Activated naive CD4-positive, alpha-beta T cell treated with anti-CD3 and anti-CD28 coated beads, Interleukin-2, amount 50 U/mL, for 16 hours (primary cell): ENCODE measurements around the gene LRGUK.
A peak's percentile ranks its signal among the peaks of the same experiment; 100 is the strongest.

Experiments
- DNase-seq: peaks from one replicate; pipeline ENCODE4 v3.0.0-alpha.2; 2020

Gene LRGUK

DNA sequence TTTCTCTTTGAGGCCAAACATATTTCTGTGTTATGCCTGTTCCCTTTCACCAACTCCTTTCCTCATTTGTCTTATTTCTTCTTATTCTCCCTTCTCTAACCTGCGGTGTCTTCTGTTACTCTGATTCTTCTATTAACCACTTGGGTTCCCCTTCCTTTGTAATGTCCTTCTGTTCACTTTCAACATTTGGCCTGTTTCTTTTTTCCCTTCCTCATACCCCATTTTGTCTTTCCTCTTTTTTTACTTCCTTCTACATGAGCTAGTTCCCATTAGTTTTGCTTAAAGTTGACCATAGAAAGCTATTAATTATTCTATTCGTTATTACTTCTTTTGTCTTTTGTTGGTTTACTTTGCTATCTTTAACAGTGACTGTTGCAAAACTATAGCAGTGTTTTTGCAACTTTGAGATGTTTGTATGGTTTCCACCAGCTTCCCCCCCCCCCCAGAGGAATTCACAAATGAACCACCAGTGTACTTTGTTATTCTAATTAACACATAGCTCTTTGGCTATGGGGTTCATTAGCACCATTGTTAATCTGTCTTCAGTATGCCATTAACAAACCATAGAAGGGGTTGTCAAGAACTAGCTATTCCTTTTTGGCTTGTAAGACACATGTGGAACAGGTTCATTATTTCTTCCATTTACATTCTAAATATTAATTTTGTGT, 2.9 kb downstream of the LRGUK start:
- DNase-seq = no peak

DNA sequence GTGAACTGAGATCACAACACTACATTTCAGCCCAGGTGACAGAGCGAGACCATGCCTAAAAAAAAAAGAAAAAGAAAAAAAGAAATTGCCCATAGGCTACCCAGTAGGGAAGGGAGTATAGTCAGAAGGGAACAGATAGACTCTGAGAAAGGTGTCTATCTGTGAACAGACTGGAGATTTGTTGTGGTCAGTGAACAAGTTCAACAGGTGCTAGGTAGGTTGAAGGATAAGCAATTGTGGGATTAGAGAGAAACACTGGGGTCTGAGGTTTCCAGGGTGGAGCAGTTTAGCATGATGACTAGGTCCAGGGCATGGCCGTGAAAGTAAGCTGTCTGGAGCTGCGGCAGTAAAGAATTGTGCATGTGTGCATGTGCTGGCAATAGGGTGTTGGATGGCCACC, 6.9 kb downstream of the LRGUK start:
- DNase-seq = no peak

GRCh38 chr7:134140889-134141867, 14.0 kb downstream of the LRGUK start:
- peak; percentile 45 for DNase-seq

DNA sequence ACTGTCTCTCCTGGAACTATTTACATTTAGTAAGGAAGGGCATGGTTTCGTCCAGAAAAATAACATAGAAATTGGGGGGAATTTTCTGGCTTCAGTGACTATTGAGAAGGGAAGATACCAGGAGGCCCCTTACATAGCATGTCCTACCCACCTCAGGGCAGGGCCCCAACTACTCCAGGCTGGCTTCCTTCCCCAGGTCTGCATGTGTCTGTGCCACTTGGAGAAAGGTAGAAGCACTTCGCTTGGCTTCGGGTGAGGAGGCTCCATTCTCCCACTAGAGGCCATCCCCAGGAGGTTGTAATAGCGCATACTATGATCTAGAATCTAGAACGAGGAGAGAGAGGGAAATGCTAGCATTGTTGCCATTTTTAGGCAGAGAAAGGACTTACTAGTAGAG, 14.7 kb downstream of the LRGUK start:
- DNase-seq = no peak

DNA sequence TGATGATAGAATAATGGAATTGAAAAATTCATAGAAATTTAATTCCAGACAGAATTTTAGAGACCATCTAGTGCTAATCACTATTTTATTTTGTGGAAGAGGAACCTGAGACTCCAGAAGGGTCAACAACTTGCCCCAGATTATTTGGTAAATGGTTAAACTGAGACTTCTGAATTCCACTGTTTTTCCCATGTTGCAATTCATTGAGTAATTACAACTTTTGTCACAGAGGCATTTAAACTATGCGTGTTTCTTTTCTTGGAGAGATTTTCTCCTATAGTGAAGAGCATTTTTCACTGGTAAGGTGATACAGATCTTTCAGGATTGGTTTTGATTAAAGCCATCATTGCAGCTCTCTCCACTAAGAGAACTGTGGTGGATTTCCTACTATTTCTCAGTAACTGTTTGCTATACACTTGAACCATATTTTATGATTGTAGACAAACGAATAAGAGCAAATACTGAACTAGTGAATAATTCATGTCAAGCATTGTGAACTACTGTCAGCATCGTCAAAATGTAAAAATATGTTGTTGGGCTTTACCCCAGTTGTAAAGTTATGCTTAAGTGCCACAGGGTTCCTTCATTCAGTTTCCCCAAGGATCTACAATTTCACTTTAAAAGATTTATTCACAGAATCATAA, 26.5 kb downstream of the LRGUK start:
- DNase-seq = no peak

DNA sequence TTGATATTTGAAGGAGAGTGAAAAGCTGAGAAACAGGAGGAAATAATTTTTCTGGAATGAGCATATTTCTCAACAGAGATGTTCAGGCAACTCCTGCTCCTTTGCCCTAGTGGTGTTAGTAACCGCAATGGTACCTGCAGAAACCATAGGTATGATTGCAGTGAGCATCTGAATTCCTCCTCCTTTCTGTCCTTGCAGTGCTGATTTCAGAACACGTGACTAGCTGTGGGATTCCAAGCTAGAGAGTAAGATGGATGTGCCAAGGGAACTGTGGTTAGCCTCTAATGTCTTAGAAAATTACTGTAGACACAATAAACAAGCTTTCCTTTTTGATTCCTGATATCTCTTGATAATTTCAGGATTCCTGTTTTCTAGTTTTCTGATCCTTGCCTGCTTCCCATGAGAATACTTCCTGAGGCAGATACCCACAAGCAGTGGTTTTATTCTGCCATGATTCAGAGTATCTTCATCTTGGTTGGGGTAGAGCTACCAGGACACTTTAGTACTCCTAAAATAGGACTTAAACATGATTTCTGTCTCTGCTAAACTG, 27.5 kb downstream of the LRGUK start:
- DNase-seq = no peak

DNA sequence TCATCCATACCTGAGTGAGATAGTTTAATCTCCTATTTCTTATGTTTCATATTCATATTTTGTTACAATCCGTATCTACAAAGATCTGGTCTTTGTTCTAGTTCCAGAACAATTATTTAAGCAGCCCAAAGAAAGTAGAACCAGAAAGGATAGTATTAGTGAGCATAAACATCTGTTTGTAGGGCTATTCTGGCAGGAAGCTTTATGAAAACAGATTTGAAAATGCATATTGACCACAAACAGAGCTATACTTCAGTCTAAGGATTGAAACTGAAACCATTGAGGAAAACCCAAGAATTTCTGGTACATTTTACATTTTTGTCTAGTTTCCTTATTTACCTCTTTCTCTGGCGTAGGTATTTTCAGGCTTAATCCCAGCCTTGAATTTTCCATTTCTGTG, 28.1 kb downstream of the LRGUK start:
- DNase-seq = no peak

- DNase-seq = no peak
Measured at GRCh38 chr7:134155871-134156270, 28.7 kb downstream of the LRGUK start.

DNA sequence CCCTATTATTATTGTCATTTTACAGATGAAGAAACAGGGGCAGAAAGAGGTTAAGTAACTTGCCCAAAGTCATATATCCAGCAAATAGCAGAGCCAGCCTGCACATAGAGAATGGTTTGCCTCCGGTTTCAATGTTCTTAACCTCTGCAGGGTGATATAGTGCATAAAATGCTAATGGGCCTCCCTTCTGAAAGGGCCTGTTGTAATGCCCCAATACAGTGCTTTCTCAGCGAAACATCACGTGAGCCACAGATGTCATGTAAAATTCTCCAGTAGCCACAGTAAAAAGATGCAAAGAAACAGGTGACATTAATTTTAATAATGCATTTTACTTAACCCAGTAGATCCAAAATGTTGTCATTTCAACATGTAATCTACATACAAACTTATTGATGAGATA, 38.1 kb downstream of the LRGUK start:
- DNase-seq = no peak

DNA sequence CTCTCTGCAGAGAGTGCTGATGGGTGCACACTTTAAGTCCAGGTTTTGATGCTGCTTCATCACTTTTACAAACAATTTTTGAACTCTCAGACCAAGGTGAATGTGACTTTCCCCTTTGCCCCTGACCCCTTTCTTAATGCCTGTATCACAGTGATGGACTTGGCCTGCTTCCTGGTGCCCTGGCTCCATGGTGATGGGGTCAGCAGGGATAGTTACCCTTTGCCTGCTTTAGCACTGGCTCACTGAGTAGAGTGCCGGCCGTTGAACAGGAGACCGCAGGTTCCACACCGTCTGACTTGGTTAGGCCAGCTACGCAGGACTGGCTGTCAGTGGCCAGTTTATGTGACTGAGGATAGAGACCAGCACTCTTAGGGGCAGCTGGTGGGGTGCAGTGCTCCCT, 40.1 kb downstream of the LRGUK start:
- DNase-seq = no peak

GRCh38 chr7:134167841-134168240, 40.7 kb downstream of the LRGUK start:
- DNase-seq = no peak

- no peak for DNase-seq
Measured at GRCh38 chr7:134174795-134175261, 47.7 kb downstream of the LRGUK start.

DNA sequence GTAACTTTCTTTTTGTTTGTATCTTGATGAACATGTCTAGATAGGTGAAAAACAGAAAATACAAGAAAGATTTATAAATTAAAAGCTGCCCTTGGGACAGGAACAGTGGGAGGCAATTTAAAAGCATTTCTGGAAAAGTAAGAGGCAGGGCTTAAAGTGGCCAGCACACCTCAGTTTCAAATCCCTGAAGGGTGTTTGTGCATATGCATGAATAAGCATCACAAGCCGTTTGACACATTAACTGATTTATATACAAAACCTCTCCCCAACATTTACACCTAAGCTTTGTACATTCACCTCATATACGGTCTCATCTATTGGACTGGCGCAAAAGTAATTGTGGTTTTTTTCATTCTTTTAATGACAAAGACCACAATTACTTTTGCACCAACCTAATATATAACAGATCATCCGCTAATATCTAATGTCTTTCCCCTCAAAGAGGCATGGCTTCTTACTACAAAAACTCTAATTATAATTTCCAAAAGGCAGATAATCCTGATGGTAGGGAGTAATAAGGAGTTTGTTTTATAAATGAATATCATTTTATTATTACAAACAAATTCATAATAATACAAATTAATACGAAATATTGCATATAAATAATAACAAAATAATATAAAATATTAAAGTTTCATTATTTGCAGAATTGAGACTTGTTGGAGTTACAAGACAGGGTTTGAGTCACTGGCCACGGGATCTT, 48.3 kb downstream of the LRGUK start:
- DNase-seq = no peak

DNA sequence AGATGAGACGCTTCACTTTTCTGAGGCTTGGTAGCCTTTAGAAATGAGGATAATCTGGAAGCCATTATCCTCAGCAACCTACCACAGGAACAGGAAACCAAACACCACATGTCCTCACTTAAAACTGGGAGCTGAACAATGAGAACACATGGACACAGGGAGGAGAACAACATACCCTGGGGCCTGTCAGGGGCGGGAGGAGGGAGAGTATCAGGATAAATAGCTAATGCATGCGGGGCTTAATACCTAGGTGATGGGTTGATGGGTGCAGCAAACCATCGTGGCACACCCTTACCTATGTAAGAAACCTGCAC, 48.9 kb downstream of the LRGUK start:
- no peak for DNase-seq

- no peak for DNase-seq
Measured at GRCh38 chr7:134179036-134180011, 52.2 kb downstream of the LRGUK start.

DNA sequence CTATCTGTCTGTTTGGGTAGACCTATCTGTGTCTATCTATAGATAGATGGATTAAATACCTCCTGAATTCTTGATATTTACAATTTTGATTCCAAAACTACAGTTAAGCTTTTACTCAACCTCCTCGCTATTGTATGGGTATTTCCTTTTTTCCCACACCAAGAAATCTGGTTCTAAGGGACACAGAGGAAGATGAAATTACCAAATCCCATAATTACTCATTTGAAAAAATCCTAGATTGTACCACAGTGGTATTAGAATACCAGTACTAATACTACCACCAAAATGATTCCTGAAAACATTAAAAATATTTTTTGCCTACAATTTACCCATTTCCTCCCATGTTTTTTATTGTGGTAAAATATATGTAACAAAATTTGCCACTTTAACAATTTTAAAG, 53.2 kb downstream of the LRGUK start:
- DNase-seq = no peak

GRCh38 chr7:134182078-134182477, 54.9 kb downstream of the LRGUK start:
- DNase-seq = no peak

GRCh38 chr7:134184767-134185166, 57.6 kb downstream of the LRGUK start:
- no peak for DNase-seq

DNA sequence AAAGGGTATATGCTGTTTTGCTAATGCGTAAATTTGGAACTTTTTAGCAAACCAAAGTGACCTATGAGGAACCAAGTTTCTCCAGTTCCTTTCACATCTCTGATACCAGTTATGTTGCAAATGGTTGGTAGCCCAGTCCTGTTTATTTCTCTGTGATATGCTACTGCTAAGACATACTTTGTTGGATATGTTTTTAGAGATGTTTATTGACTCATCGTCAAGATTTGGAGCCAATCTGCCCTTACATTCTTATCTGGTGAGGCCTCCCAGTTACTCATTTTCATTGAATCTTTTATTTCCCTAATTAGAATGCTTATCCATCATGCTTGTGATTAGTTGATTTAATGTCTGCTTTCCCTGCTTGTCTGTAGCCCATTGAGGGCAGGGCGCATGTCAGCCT, 58.9 kb downstream of the LRGUK start:
- DNase-seq = no peak

- DNase-seq = no peak
Measured at GRCh38 chr7:134186801-134187200, 59.7 kb downstream of the LRGUK start.

- no peak for DNase-seq
Measured at GRCh38 chr7:134187893-134188292, 60.8 kb downstream of the LRGUK start.

DNA sequence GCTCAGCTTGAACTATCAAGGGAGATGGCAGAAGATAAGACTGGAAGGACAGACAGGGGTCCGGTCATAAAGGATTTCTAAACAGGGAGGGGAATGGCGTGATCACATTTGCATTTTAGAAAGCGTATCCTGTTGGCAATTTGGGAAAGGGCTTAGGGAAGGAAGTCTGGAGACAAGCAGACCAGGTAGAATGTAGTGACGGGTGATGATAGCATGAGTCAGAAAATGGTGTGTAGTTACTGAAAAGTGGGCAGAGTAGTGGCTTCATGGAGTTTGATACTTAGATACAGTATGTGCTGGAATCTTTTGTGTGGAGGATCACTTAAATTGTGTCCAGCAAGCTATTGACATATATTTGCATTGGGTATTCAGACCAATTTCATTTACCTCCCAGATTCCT, 61.2 kb downstream of the LRGUK start:
- no peak for DNase-seq
